D721Med (cell line): ENCODE measurements around the gene SDK1.

Experiments used
- DNase-seq: peaks from one replicate; pipeline ENCODE4 v3.0.0; 2011; ENCODE audit warnings: low spot score; ENCODE audit not compliant: insufficient read length
- FAIRE-seq: peaks from 2 replicates; lab custom pipeline; 2011; peaks lifted over from hg19 to GRCh38; lab: Jason Lieb, UNC
- TF ChIP-seq, protein P1 (sequence below): IDR thresholded peaks from 2 replicates; pipeline ENCODE4 v1.5.1; 2012; ENCODE audit warnings: mild to moderate bottlenecking, control low read depth; ENCODE audit not compliant: insufficient read depth; ENCODE audit errors: missing control alignments

SDK1 gene

DNA sequence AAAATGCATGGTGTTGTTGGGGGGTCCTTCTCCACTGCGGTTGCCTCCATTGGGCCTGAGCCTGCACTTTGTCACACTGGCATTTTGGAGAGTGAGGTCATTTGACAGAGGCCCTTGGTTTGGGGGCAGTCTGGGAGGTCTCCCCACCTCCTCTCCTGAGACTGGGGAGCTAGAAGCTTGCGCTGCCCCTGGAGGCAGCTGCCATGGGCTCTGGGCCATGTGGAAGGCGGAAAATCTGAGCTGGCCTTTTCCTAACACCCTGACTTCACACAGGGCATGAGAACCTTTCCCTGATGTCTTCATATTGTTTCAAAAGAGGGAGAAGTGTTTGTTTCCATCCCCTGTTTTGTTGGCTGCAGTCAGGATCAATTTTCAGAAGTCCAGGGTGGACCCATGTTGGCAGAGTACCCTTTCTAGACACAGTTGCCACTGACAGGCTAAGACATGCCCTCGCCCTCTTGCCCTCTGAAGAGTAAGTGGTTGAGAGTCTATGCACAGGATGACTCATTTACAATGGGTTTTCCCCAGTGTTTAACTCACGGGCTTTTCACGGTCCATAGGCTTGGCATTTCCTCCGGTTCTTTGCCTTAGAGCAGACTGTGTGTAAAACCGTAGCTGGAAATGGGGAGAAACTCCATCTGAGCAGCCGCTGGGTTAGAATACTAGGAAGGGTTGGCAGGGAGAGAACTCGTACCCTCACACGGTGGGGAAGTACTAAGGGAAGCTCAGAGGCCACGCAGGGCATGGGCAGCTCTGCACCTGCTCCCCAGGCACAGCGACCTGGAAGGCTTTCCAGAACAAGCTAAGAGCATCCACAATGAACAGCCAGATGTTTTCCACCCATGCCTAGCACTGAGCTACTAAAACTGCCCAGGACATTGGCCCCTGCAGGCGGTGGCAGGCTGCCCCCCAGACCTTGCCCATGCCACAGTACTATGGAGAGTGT is 655.0 kb downstream of the SDK1 start:
- FAIRE-seq (no peak), DNase-seq (no peak)
- TF ChIP-seq, protein P1, sequence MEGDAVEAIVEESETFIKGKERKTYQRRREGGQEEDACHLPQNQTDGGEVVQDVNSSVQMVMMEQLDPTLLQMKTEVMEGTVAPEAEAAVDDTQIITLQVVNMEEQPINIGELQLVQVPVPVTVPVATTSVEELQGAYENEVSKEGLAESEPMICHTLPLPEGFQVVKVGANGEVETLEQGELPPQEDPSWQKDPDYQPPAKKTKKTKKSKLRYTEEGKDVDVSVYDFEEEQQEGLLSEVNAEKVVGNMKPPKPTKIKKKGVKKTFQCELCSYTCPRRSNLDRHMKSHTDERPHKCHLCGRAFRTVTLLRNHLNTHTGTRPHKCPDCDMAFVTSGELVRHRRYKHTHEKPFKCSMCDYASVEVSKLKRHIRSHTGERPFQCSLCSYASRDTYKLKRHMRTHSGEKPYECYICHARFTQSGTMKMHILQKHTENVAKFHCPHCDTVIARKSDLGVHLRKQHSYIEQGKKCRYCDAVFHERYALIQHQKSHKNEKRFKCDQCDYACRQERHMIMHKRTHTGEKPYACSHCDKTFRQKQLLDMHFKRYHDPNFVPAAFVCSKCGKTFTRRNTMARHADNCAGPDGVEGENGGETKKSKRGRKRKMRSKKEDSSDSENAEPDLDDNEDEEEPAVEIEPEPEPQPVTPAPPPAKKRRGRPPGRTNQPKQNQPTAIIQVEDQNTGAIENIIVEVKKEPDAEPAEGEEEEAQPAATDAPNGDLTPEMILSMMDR, result no peak

DNA sequence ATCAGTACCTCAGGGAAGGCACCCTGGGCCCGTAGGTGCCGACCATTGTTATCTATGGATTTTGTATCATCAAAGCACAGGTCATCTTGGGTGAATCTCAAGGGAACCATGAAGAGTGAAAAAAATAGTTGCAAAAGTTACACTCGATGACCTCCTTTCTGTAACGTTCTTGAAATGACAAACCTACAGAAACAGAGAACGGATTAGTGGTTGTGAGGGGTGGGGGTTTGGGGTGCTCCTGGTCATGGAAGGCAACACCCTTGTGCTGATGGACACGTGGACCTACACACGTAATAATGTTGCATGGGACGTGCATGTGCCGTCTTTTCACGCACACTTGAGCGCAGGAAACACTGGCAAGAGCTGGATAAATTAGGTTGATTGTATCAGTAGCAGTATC is 655.9 kb downstream of the SDK1 start:
- DNase-seq (no peak), FAIRE-seq (no peak)
- TF ChIP-seq, protein P1, result no peak

DNA sequence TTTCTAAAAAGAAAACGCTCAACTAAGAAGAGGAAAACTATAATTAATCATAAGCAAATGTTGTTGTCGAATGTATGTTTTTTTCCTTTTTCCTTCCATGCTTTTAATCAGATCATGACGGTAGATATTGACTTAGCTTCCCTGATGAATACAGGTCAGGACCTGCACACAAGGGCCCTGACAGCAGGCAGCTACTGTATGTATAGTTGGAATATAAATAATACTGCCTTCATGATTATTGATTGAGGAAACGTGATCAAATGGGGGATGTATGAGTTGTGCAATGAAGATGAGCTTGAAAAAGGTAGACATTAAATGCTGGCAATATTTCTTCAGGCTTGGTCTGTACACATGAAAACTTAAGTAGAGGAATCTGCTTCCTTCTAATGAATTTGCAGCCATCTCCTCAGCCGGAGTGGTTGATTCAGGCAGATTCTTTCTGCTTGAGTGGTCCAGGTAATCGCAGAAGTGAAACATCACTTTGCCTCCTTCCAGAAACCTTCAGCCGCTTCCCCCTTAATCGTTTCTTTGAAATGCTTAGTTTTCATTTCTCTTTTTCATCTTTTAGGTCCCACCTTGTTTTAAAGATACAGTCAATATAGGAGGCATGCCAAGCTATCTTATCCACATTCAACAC is 656.5 kb downstream of the SDK1 start:
- DNase-seq (no peak), FAIRE-seq (no peak)
- TF ChIP-seq, protein P1, result no peak

DNA sequence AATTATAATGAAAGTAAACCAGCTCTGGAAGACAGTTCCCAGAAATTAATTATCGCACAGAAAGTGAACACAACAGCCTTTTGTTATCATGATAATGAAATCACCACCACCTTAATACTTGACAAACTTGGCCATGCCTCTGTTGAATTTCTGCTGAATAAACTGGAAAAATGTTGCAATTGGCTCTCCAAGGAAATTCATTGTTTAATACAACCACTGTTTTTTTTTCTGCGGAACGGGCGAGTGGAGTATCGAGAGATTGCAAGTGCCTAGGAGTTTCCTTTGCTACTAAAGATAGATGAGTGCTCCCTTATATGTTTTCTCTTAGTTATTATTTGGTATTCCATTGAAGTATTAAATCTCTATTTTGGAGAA is 657.0 kb downstream of the SDK1 start:
- DNase-seq, result no peak
- no peak for FAIRE-seq
- TF ChIP-seq, protein P1, result no peak

DNA sequence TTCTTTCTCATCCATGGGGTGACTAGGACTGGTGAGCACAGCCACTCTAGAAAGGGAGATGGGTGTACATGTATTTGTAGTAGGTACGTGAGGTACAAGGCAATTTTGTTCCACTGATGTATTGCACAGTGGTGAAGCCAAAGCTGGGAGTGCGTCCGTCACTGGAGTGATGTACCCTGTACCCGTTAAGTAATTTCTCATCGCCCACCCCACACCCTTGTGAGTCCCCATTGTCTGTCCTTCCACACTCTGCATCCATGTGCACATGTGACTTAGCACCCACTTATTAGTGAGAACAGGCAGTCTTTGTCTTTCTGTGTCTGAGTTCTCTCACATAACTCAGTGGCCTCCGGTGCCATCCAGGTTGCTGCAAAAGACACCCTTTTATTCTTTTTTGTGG is 658.3 kb downstream of the SDK1 start:
- TF ChIP-seq, protein P1, result no peak
- FAIRE-seq (no peak), DNase-seq (no peak)

DNA sequence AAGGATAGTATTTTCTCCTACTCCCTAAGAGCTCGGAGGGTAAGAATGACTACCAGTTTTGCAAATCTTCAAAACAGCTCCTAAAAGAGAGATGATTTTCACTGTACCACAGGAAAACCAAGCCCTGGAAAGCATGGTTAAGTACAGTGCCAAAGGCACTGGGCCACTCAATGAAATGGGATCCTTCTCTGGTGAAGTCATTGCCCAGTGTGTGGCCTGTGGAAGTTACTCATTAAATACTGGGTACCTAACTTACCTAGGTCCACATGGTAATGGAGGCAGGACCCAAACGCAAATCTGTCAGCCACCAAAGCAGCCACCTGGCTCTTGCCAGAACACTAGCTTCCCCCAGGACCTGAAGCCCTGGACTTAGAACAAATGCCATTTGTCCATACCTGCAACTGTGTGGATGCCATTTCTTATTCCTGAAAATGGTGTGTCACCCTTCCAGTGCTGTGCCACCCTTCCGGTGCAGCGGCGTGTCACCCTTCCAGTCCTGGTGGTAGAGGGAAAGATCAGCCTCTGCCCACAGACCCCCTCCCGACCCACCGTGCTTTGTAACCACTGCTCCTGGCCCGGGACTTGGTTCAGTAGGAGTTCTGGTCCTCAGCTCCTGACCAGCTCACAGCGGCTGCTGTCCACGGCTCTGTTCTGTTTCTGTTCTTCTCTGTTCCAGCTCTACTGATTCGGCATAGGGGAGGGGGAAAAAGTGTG is 659.2 kb downstream of the SDK1 start:
- no peak for FAIRE-seq

More for the DNA sequence above, 659.2 kb downstream of the SDK1 start:
- DNase-seq, result no peak
- TF ChIP-seq, protein P1, result no peak
